ENCODE results near the gene CINP. TPM values are rescaled to one million over a fixed set of nuclear protein-coding genes. Genes with fewer than 3 reads are reported as not detected.

Gene CINP
- total and polyA plus RNA-seq, 2 of the 13 experiments (the other 11 are each of a cell fraction or from before 2014, with no cell fraction given), result 32.8 to 42.8 TPM

GRCh38 chr14:102314242-102315011 is 48.3 kb downstream of the CINP start (continued):
- peak; percentile 54 for TF ChIP-seq YY1 (IDR thresholded peaks at IDR 0.05; ENCODE audit: insufficient read depth, insufficient replicate concordance, low read depth, low read length)
- 0 out of 2 replicates have a peak, but pooled peaks have one; percentile 66 for TF ChIP-seq ZNF720 (CRISPR knock-in tag; IDR thresholded peaks at IDR 0.05)
- no peak for TF ChIP-seq FOXK1 (CRISPR knock-in tag; IDR thresholded peaks at IDR 0.05; ENCODE audit: borderline replicate concordance, low read depth)
- no peak; the same call in 1 of the 2 replicates for TF ChIP-seq PRDM10 (CRISPR knock-in tag; IDR thresholded peaks at IDR 0.05; ENCODE audit: low read depth)
- TF ChIP-seq ATRX (CRISPR knock-in tag; IDR thresholded peaks at IDR 0.05; ENCODE audit: borderline replicate concordance), result no peak
- no peak for TF ChIP-seq THYN1 (CRISPR knock-in tag; IDR thresholded peaks at IDR 0.05; ENCODE audit: borderline replicate concordance, low read depth)
- peak; percentile 58; the same call in 1 of the 2 replicates for TF ChIP-seq TFE3 (CRISPR knock-in tag; IDR thresholded peaks at IDR 0.05)
- TF ChIP-seq ZNF275 (CRISPR knock-in tag; IDR thresholded peaks at IDR 0.05; ENCODE audit: borderline replicate concordance), result peak; percentile 87; the same call in 1 of the 2 replicates
- no peak for TF ChIP-seq ZFP36L2 (CRISPR knock-in tag; IDR thresholded peaks at IDR 0.05)
- TF ChIP-seq HMGXB3 (CRISPR knock-in tag; IDR thresholded peaks at IDR 0.05; ENCODE audit: borderline replicate concordance), result no peak; the same call in 1 of the 2 replicates
- TF ChIP-seq HNRNPH1 (optimal IDR thresholded peaks at IDR 0.05; ENCODE audit: low read depth, low read length), result no peak
- no peak for TF ChIP-seq ZFP36 (IDR thresholded peaks at IDR 0.05; ENCODE audit: borderline replicate concordance, low read depth, low read length, partially characterized antibody)
- no peak for TF ChIP-seq MAFF (IDR thresholded peaks at IDR 0.05; ENCODE audit: low read depth, low read length)
- TF ChIP-seq ZNF468 (CRISPR knock-in tag; IDR thresholded peaks at IDR 0.05), result no peak
- no peak for TF ChIP-seq STAT5B (CRISPR knock-in tag; IDR thresholded peaks at IDR 0.05)
- no peak for TF ChIP-seq ZNF879 (CRISPR knock-in tag; IDR thresholded peaks at IDR 0.05)
- no peak for TF ChIP-seq ZNF354B (CRISPR knock-in tag; IDR thresholded peaks at IDR 0.05)
- no peak for TF ChIP-seq U2AF1 (optimal IDR thresholded peaks at IDR 0.05; ENCODE audit: low read depth, low read length)
